Measurements from ENCODE around the gene OR2T34. TPM values are rescaled to one million over a fixed set of nuclear protein-coding genes. Genes with fewer than 3 reads are reported as not detected.
"Not testable (repeated sequence)": the region's sequence is repeated elsewhere in the genome, so short reads cannot be mapped to it uniquely, and the experiment has no call there.

The OR2T34 gene
- total RNA-seq = not detected

- not testable (repeated sequence) for DNase-seq (ENCODE audit: low spot score in 2 of 2); H3K27ac Mint-ChIP-seq
Measured at GRCh38 chr1:248574657-248575056, at the start of gene OR2T34. OR2T34 (minus strand) TSS chr1:248574757; CDS start chr1:248574757, 0 bp downstream.

DNA sequence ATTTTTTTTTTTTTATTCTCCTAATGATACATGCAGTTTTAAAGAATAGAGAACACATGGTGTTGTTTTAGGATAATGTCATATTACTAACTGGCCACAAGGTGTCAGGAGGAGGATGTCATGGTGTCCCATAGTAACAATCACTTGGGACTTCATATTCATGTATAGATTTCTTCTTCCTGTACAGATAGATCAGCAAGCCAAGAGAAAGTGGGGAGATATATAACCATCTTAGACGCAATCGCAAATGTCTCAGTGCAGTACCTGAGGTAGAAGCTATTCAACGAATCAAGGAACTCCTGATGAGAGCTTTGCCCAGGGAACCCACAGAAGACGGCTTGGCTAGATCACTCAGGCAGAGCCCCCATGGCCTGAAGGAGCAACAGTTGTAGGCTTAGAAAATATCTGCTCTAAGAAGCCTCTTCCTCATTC lies 48.0 kb upstream of the OR2T34 start:
- no peak overlapping the region for H3K27ac Mint-ChIP-seq
- ATAC-seq = peak; percentile 74 to 86
- no peaks in the 10 kb centered on the region for H3K36me3 Mint-ChIP-seq
- H3K9me3 Mint-ChIP-seq = no peaks in the 10 kb centered on the region
- no peak for DNase-seq (ENCODE audit: low spot score in 2 of 2)

More at GRCh38 chr1:248574657-248575056, at the start of gene OR2T34:
- ATAC-seq, H3K9me3 Mint-ChIP-seq, H3K36me3 Mint-ChIP-seq: not testable (repeated sequence)

DNA sequence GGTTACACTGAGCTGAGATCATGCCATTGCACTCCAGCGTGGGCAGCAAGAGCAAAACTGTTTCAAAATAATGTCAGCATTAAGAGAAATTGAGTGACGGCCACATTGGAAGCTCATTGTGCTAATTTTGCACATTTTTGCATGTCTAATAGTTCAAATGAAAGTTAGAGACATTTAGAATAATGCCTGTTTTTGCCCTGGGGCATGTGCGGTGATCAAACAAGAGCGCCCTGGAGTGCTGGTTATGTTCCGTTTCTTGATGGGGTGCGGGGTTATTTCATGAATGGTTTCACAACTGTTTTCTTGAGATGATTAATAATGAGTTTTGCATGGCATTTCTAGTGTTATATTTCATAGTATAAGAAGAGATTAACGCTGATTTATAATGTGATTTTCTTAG lies 47.2 kb upstream of the OR2T34 start:
- DNase-seq (ENCODE audit: low spot score in 2 of 2) (no peak), ATAC-seq (no peak)
- Mint-ChIP-seq H3K27ac (no peak overlapping the region), H3K36me3 (no peaks in the 10 kb centered on the region), H3K9me3 (no peaks in the 10 kb centered on the region)

DNA sequence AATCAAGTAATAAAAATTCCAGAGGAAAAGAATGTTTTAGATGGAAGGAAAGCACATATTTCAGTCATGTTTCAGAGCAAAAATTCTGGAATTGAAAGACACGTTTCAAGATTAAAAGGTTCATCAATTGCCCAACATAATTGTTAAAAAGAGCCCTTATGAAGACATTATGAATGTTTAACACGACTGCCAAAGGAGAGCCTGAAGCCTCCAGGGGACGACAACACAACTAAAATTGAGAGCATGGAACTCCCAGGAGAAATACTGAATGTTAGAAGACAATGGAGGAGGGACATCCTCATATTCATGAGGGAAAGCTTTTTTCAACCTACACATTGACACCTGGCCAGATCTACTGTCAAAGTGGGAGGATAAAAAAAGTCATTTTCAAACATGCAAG lies 44.3 kb upstream of the OR2T34 start:
- Mint-ChIP-seq H3K9me3 (no peaks in the 10 kb centered on the region), H3K36me3 (peaks cover 0 to 9% of the 10 kb centered on the region in 2 donors), H3K27ac (no peak overlapping the region)
- DNase-seq (ENCODE audit: low spot score in 2 of 2) (peak in 1 of 2 donors; percentile 63), ATAC-seq (peak in 1 of 2 donors; percentile 57)

- peaks cover 0 to 9% of the 10 kb centered on the region in 2 donors for H3K36me3 Mint-ChIP-seq
- ATAC-seq (no peak), DNase-seq (ENCODE audit: low spot score in 2 of 2) (no peak)
- no peaks in the 10 kb centered on the region for H3K9me3 Mint-ChIP-seq
- H3K27ac Mint-ChIP-seq = no peak overlapping the region
Measured at GRCh38 chr1:248618119-248618518, 43.6 kb upstream of the OR2T34 start.

DNA sequence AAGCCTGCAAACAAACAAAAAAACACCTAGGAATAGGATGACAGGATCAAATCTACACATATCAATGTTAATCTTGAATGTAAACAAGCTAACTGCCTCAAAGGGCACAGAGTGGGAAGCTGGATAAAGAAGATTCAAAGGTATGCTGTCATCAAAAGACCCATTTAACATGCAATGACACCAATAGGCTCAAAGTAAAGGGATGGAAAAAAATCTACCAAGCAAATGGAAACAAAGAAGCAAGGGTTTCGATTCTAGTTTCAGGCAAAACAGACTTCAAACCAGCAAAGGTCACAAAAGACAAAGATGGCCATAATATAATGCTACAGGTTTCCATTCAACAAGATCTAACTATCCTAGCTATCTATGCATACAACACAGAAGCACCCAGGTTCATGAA lies 39.2 kb upstream of the OR2T34 start:
- DNase-seq (ENCODE audit: low spot score in 2 of 2) (no peak), ATAC-seq (peak; percentile 82 to 86)
- Mint-ChIP-seq H3K9me3 (no peaks in the 10 kb centered on the region), H3K27ac (peak overlapping the region in 1 of 2 donors; percentile 74), H3K36me3 (peaks cover 0 to 9% of the 10 kb centered on the region in 2 donors)

GRCh38 chr1:248611883-248612414 lies 37.4 kb upstream of the OR2T34 start:
- ATAC-seq (peak; percentile 56 to 81), DNase-seq (ENCODE audit: low spot score in 2 of 2) (no peak)
- peak overlapping the region in 1 of 2 donors; percentile 49 for H3K27ac Mint-ChIP-seq
- no peaks in the 10 kb centered on the region for H3K9me3 Mint-ChIP-seq
- H3K36me3 Mint-ChIP-seq = peaks cover 0 to 9% of the 10 kb centered on the region in 2 donors

DNA sequence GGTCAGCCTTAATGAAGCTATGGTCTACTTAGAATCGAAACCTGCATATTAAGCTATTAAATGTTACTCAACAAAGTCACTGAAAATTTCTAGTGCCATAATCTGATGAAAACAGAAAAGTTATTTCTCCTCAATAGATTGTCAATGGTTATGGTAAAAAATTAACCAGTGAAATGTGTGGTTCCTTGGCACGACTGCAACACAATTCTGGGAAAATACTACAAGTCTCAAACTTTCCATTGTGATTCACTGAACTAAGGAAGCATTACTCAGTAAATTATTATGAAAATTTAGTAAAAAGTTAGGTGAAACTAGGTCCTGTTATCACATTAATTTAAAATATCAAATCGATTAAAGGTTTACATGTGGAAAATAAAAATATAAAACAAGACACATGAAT lies 35.7 kb upstream of the OR2T34 start:
- no peaks in the 10 kb centered on the region for H3K9me3 Mint-ChIP-seq
- H3K36me3 Mint-ChIP-seq = peaks cover 0 to 6% of the 10 kb centered on the region in 2 donors
- DNase-seq (ENCODE audit: low spot score in 2 of 2) = no peak
- ATAC-seq = no peak
- H3K27ac Mint-ChIP-seq = no peak overlapping the region

DNA sequence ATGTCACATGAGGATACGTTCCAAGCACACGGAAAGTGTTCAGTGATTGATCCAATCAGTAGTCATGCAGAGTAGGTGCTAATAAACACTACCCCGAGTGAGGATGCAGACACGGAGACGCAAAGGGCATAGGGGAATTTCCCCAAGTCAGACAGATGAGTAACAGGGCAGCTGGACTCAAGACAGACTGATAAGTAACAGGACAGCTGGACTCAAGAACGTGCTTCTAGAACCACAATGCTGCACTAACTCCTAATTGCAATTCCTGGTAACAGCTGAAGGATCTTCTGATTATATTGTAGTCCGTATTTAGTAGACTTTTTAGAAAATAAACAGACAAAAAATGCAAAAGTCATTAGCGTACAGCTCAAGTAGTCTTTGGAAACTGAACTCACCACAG lies 24.8 kb upstream of the OR2T34 start:
- peaks cover 0 to 6% of the 10 kb centered on the region in 2 donors for H3K36me3 Mint-ChIP-seq
- no peak for DNase-seq (ENCODE audit: low spot score in 2 of 2)
- no peak for ATAC-seq
- H3K9me3 Mint-ChIP-seq = peaks cover 5 to 9% of the 10 kb centered on the region in 2 donors
- H3K27ac Mint-ChIP-seq = no peak overlapping the region

DNA sequence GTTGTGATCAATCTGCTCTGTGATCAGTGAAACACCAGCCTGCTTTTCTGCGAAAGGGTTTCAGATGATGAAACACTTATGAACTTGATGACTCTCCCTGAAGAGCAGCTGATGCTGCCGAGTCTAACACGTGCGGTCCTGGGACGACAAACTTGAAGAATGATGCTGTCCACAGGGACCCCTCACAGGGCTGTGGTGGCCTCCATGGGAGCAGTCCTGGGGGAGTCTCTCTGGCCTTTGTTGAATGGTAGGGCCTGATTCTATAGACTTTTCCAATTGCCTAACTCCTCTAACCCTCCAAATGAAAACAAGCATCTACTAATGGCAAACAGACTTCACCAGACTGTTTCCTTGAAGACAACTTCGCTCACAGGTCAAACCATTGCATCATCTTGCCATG lies 23.0 kb upstream of the OR2T34 start, which contains the start of gene OR2T10:
TSS of gene OR2T10 (minus strand) at position 112 of the 400 bp plus-strand sequence. CDS start 3,932 bp downstream, outside the sequence.
- H3K36me3 Mint-ChIP-seq = peaks cover 0 to 5% of the 10 kb centered on the region in 2 donors
- no peak for DNase-seq (ENCODE audit: low spot score in 2 of 2)
- H3K27ac Mint-ChIP-seq = peak within 1 kb of the TSS in 1 of 2 donors; percentile 72
- H3K9me3 Mint-ChIP-seq = peaks cover 5 to 10% of the 10 kb centered on the region in 2 donors
- ATAC-seq = no peak

GRCh38 chr1:248596615-248597014 lies 22.1 kb upstream of the OR2T34 start:
- ATAC-seq (peak; percentile 37 to 71), DNase-seq (ENCODE audit: low spot score in 2 of 2) (no peak)
- Mint-ChIP-seq H3K27ac (peak overlapping the region in 1 of 2 donors; percentile 72), H3K36me3 (no peaks in the 10 kb centered on the region), H3K9me3 (peaks cover 0 to 5% of the 10 kb centered on the region in 2 donors)

DNA sequence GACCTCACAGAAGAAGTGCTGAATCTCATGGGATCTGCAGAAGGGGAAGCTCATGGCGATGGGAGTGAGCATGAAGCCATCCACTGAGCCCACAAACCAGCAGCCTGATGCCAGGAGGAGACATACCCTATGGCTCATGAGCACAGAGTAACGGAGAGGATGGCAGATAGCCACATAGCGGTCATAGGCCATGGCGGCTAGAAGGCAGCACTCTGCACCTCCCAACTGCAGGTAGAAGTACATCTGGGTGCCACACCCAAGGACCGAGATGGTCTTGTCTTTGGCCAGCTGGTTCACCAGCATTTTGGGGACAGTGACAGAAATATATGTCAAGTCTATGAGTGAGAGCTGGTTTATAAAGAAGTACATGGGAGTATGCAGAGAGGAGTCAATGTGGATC lies 18.7 kb upstream of the OR2T34 start:
- Mint-ChIP-seq H3K9me3 (peaks cover 0 to 5% of the 10 kb centered on the region in 2 donors), H3K27ac (no peak overlapping the region), H3K36me3 (no peaks in the 10 kb centered on the region)
- ATAC-seq = no peak
- no peak for DNase-seq (ENCODE audit: low spot score in 2 of 2)

- H3K36me3 Mint-ChIP-seq = no peaks in the 10 kb centered on the region
- H3K9me3 Mint-ChIP-seq = peaks cover 0 to 5% of the 10 kb centered on the region in 2 donors
- ATAC-seq (no peak), DNase-seq (ENCODE audit: low spot score in 2 of 2) (no peak)
- H3K27ac Mint-ChIP-seq = no peak overlapping the region
Measured at GRCh38 chr1:248592655-248593054, 18.1 kb upstream of the OR2T34 start.

DNA sequence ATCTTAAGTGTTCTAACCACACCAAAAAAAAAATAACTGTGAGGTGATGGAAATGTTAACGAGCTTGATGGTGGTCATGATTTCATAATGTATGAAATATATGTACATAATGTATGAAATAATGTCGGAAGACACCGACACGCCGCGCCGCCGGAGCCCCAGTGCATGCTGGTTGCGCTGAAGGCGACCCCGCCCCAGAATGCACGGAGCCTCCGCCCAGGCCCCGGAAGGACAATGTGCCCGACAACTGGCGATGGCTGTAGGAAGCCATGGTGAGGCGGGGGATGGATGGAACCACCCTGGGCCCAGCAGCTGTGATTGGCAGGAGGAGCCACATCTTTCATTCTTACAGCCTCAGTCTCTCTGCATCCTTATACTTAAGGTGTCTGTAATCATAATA lies 15.5 kb upstream of the OR2T34 start:
- ATAC-seq (no peak), DNase-seq (ENCODE audit: low spot score in 2 of 2) (no peak)
- Mint-ChIP-seq H3K27ac (no peak overlapping the region), H3K36me3 (peaks cover 0 to 5% of the 10 kb centered on the region in 2 donors), H3K9me3 (peaks cover 0 to 13% of the 10 kb centered on the region in 2 donors)

GRCh38 chr1:248589334-248589733 lies 14.8 kb upstream of the OR2T34 start:
- Mint-ChIP-seq H3K9me3 (peaks cover 0 to 13% of the 10 kb centered on the region in 2 donors), H3K36me3 (peaks cover 0 to 5% of the 10 kb centered on the region in 2 donors), H3K27ac (no peak overlapping the region)
- DNase-seq (ENCODE audit: low spot score in 2 of 2) (no peak), ATAC-seq (no peak)

GRCh38 chr1:248585266-248585665 lies 10.7 kb upstream of the OR2T34 start:
- Mint-ChIP-seq H3K9me3 (peaks cover 0 to 8% of the 10 kb centered on the region in 2 donors), H3K36me3 (peaks cover 0 to 5% of the 10 kb centered on the region in 2 donors), H3K27ac (no peak overlapping the region)
- ATAC-seq (peak in 1 of 2 donors; percentile 55), DNase-seq (ENCODE audit: low spot score in 2 of 2) (no peak)

- Mint-ChIP-seq H3K27ac (no peak overlapping the region), H3K36me3 (no peaks in the 10 kb centered on the region), H3K9me3 (peaks cover 0 to 3% of the 10 kb centered on the region in 2 donors)
- ATAC-seq (peak in 1 of 2 donors; percentile 67), DNase-seq (ENCODE audit: low spot score in 2 of 2) (no peak)
Measured at GRCh38 chr1:248576260-248576980, 1.9 kb upstream of the OR2T34 start.
